Fibroblast of mammary gland (primary cell): ENCODE data around the gene PRDX6.

ENCODE experiments used
- DNase-seq: peaks from one replicate; pipeline ENCODE4 v3.0.0-alpha.2; 2010; ENCODE audit warnings: low read depth
- H3K4me3 ChIP-seq: 2 replicates; pipeline ENCODE4 v1.5.1; 2011; ENCODE audit warnings: low read depth, mild to moderate bottlenecking, low read length, moderate library complexity; ENCODE audit not compliant: control insufficient read depth
- TF ChIP-seq, protein P1 (sequence below): conservative IDR thresholded peaks from 2 replicates; pipeline ENCODE4 v1.5.1; 2011; ENCODE audit warnings: low read depth, low read length, inconsistent platforms; ENCODE audit not compliant: control insufficient read depth, insufficient read depth

Gene PRDX6

DNA sequence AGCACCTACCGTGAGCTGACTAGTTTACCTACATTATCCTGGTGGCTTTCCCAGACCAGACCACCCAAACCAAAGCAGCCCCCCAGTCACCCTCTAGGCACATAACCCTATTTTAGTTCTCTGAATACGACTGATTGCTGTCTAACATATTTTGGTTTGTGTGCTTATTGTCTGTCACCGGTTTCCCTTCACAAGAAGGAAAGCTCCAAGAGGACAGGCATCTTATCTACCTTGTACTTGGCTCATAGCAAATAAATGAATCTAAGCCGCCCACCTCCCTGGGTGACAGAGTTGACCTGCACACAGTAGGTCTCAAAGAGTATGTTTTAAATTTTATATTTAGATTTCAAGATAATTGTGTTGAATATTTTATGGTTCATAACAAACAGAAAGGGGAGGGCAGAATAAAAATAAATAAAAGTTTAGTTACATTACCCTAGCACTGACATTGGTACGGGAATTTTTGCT lies 904 bp upstream of the PRDX6 start:
- H3K4me3 ChIP-seq = peak overlapping the region; percentile 65
- TF ChIP-seq, protein P1, sequence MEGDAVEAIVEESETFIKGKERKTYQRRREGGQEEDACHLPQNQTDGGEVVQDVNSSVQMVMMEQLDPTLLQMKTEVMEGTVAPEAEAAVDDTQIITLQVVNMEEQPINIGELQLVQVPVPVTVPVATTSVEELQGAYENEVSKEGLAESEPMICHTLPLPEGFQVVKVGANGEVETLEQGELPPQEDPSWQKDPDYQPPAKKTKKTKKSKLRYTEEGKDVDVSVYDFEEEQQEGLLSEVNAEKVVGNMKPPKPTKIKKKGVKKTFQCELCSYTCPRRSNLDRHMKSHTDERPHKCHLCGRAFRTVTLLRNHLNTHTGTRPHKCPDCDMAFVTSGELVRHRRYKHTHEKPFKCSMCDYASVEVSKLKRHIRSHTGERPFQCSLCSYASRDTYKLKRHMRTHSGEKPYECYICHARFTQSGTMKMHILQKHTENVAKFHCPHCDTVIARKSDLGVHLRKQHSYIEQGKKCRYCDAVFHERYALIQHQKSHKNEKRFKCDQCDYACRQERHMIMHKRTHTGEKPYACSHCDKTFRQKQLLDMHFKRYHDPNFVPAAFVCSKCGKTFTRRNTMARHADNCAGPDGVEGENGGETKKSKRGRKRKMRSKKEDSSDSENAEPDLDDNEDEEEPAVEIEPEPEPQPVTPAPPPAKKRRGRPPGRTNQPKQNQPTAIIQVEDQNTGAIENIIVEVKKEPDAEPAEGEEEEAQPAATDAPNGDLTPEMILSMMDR = no peak
- DNase-seq = no peak

DNA sequence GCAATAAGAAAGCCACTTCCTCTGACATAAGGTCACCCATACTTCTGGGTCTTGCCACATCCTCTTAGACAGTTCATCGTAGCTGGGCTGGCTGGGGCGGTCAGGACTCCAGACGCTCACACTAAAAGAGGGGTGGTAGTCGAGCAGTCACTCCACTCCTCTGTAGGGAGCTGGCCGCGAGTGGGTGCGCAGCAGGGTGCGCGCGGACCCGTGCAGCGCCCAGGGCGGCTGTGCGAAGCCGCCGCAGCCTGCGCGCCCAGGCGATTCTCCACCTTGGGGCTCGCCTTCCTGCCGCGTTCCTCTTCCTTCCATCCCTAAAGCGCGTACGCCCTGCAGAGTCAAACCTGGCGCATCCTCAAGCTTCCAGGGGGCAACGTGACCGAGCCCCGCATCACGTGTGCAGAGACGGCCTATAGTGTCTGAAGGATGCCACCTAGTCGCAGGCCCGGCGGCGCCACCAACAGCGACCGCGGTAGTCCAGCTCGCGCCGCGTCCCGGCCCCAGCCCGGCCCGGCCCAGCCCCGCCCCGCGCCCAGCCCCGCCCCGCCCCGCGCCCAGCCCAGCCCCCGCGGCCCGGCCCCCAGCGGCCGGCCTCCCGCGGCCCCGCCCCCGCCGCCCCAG lies 360 bp upstream of the PRDX6 start:
- DNase-seq = peak; percentile 86
- H3K4me3 ChIP-seq = peak overlapping the region; percentile 84
- TF ChIP-seq, protein P1 = no peak

DNA sequence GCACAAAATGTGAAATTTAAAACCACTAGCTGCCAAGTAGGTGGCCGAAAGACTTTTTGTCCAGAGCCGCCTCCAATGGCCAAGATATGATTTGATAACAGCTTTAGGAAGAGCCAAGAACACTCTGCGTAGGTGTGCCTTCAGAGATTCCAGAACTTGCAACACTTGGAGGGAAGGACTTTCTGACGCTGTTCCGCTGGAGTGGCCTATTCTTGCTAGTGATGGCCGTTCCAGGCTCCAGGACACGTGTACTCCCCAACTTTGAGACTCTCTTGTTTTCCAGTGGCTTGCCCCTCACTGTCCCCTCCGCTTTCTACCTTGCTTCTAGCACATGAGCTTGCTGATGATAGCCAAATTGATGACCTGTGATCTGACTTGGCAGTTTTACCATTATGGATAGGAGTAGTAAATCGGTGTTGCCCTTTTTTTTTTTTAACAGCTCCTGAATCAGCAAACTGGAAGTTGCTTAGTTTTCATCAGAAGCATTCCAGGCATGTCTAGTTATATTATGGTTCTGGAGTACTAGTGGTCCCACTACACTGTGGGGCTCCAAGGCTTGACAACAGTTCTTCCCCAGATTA lies 1.0 kb downstream of the PRDX6 start:
- H3K4me3 ChIP-seq = peak overlapping the region; percentile 84
- peak; percentile 91 for DNase-seq
- TF ChIP-seq, protein P1 = no peak

DNA sequence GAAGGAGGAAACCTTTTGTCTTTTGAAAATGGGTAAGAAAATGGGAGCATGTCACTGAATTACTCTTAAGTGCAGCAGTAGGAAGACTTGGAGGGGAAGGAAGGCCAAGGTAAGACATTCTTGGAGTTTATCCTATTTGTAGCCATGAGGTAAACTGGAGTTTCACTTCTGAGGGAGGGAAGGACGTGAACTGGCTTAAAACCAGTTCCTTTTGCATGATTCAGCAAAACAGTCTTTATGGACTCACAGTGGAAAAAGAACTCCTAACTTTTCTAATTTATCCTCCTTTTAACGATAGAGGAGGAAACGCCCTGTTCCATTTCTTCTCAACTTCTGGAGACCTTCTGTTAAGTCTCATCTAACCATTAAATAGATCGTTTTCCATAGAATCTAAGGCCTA lies 2.5 kb downstream of the PRDX6 start:
- TF ChIP-seq, protein P1 = no peak
- peak overlapping the region; percentile 32 for H3K4me3 ChIP-seq
- peak; percentile 52 for DNase-seq

DNA sequence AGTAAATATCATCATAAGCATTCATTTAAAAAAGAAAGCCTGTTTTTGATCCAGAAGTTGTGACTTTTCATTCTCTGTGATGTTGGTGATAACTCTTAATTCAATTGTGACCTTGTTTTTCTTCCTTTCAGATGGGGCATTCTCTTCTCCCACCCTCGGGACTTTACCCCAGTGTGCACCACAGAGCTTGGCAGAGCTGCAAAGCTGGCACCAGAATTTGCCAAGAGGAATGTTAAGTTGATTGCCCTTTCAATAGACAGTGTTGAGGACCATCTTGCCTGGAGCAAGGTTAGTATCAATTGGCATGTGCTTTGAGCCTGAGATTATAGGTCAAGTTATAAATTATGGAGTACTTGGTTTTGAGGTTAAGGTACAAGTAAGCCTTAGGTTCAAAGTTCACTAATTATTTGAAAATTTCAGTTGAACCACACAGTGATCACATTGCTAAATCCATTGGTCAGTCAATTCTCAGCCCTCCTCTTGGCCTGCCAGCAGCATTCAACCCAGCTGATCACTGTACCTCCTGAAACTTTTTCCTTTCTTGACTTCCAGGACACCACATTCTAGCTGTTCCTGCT lies 4.1 kb downstream of the PRDX6 start:
- H3K4me3 ChIP-seq = no peak overlapping the region
- DNase-seq = no peak
- TF ChIP-seq, protein P1 = no peak

DNA sequence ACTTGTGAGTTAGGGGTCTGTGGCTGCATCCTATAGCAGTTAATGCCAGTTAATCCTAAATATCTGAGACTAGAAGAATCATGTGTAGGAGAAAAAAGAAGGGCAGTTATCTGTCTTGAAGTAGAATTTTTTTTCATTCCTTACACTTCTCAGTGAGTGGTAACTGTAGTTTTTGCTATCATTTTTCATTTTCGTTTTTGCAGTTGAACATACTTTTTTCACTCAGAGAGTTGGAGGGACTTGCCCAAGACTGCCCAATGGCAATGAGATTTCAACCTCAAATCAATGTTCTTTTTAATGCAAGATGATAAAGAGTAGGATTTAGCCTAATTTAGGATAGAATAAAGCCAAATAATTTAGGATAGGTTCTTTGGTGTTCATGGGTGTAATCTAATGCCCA lies 5.5 kb downstream of the PRDX6 start:
- no peak overlapping the region for H3K4me3 ChIP-seq
- TF ChIP-seq, protein P1 = no peak
- no peak for DNase-seq
